HG02759 (cell line): Measurements from ENCODE around the gene PRF1.
"Not testable (repeated sequence)": the region's sequence is repeated elsewhere in the genome, so short reads cannot be mapped to it uniquely, and the experiment has no call there.

Experiments
- ATAC-seq: cut with Tn5 transposase; IDR thresholded peaks from one replicate; pipeline ENCODE4 v1.9.1; 2021; ENCODE audit warnings: mild to moderate bottlenecking, moderate library complexity; ENCODE audit not compliant: unreplicated experiment

The PRF1 gene

DNA sequence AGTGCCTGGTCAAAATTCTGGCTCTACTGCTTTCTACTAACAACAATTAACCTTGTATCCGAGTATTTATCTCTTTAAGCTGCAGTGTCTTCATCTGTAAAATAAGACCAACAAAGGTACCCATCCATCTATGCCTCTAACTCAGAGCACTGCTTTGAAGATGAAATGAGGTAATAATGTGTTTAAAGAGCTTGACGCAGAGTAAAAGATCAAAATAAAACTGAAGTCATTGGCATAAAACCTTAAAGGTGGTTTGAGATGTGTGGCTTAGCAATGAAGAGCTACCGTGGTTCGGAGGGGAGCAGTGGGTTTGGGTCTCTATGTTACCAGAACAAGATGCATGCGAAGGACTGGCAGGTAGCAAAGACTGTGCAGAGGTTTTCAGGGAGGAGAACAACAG, 16.1 kb upstream of the PRF1 start:
- ATAC-seq: no peak

DNA sequence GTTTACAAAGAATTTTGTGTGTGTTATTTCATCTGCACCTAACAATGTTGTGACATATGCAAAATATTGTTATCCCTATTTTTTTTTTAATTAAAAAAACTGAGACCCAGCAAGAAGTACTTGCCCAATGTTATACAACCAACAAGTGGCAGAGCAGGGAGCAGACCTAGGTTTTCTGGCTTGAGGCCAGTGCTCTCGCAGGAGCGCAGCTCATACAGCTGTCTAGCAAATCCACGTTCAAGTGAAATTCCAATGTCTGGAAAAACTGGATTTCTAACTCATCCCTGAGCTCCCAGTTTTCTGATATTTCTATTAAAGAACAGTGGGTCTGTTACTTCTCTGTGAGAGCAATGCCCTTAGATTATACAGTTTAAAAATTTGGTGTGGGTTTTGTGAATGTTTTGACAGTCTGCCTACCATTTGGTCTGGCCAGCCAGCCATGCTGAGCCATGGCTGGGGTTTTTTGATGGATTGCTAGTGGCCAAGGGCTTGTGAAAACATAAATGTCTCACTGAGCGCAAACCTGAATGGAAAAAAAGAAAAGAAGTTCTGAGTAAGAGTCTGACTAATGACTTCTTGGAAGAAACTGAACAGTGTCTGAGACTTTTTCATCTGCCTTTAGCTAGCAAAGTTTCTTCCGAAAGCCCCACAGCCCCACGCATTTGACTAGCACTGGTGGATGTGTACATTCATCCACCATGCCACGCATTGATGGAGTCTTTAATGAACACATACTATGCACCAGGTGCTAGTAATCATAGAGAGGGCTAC, 15.4 kb upstream of the PRF1 start:
- ATAC-seq: no peak

DNA sequence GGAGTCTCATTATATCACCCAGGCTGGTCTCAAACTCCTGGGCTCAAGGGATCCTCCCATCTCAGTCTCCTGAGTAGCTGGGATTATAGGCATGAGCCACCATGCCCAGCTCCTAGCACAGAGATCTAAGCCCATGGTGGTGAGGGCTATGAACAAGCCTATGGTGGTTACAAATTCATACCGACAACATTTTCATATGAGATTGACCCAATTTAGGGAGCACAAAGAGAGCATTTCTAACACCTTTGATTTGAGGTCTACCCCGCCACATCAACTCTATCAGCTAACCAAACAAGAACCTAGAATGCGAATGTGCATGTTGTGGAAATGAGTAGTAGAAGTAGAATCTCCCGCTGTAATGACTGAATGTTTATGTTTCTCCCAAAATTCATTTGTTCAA, 14.2 kb upstream of the PRF1 start:
- no peak for ATAC-seq

DNA sequence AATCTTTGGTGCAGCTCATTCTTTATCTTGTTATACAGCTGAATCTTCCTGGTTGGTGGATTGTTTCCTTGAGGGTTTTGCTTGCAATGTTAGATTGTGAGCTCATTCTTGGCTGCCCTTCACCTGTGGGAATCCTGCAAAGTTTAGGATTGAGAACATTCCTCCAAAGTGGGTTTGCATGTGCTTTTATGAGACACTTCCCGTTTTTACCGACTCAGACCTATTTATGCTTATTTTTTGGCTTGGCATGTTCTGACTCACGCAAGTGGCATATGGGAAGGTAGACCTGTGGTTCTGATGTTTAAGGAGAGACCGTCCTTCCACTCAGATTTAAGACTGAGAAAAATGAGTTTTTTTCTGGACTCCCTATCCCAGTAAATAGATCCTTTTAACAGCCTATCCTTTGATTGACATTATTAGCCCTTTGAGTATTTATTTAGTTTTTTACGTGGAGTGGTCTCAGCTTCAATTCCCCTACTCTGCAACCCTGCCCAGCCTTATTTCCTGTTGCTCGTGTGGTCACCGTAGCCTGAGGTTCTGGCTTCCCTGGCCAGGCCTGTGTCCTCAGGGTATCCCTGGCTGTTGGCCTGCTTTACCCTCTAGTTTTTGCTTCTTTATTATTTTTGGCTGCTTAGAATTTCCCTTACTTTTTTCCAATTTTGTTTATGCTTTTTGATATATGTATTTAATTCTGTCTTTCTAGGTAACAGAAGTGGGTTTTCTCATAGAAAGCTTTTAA, 13.4 kb upstream of the PRF1 start:
- no peak for ATAC-seq

DNA sequence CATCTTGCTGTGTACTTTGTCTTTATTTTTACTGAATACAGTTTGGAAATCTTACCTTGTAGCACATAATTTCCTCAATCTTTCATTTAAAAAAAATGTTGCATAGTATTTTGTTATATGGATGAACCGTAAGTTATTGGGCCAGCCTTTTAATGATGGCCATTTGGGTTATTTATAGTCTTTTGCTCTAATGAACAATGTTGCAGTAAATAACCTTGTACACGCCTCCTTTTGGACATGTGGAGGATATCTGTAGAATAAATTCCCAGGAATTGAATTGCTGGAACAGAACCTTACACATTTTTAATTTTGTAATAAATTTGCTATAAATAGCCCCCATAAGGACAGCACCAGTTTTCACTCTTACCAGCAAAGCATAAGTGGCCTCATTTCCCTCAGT, 12.7 kb upstream of the PRF1 start:
- ATAC-seq: no peak

GRCh38 chr10:70614364-70614763, 11.8 kb upstream of the PRF1 start:
- ATAC-seq: not testable (repeated sequence)

DNA sequence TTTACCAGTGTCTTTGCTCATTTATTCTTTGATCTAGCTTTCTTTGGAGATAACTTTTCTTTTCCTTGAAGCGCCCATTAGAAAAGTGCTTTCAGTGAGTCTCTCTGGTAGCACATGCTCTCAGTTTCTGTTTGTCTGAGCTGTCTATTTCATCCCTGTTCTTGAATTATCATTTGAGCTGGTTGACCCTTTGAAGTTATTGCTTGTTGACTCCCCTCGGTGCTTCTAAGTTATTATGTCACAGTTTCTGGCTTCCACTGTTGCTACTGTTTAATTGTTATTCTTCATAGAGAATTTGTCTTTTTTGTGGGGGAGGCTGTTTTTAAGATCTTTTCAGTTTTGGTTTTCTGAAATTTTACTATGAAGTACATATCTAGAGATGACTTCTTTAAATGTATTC, 11.4 kb upstream of the PRF1 start:
- no peak for ATAC-seq

GRCh38 chr10:70607936-70608335, 5.4 kb upstream of the PRF1 start:
- no peak for ATAC-seq

- no peak for ATAC-seq
Measured at GRCh38 chr10:70605161-70605560, 2.6 kb upstream of the PRF1 start.

- ATAC-seq: no peak
Measured at GRCh38 chr10:70604106-70604505, 1.6 kb upstream of the PRF1 start.

DNA sequence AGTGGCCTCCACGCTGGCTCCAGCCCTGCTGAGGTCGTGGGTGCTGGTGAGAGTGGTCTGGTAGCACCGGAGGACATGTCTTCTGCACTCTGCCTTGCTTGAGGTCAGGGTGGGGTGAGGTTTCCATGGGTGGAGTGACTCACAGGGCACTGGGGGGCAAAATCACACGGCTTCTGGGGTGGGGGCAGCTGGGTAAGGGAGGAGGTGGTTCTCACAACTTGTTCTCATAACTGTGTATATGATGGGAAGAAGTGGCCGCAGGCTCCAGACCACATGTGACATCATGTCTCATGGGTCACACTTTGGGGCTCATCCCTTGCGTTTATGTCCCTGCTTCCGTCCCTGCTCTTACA, 884 bp upstream of the PRF1 start:
- ATAC-seq: no peak

GRCh38 chr10:70601746-70602145, 795 bp downstream of the PRF1 start:
- no peak for ATAC-seq

GRCh38 chr10:70600512-70601395, 1.8 kb downstream of the PRF1 start:
- ATAC-seq: no peak

DNA sequence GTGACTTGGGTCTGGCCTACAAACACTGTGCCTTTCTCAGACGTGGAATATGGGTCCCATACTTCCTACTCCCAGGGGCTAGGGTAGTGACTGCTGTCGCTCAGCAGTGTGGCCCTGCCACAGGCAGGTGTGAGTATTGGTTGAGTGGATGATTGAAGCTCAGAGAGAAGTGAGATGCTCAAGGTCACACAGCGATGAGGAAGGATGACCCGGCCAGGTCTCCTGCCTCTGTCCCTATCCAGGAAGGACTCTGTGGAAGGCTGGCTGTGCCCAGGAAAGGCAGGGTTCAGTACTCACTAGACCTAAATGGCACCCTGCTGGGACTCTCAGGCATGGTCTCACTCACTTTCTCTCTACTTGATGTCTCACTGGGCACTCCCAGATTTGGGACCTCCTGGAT, 2.8 kb downstream of the PRF1 start:
- no peak for ATAC-seq

DNA sequence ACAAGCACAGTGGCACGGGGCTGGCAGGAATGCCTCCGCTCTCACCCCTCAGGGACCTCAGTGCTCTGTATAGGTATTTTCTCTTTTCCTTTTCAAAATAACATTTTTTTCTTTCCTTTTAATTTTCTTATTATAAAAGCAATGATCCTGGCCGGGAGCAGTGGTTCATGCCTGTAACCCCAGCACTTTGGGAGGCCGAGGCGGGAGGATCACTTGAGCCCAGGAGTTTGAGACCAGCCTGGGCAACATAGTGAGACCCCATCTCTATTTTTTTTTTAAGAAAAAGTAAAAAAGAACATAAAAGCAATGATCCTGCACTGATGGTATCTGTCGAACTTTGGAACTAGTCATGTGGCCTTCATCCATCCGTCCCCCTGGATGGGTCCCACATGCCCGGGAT, 3.2 kb downstream of the PRF1 start:
- ATAC-seq: no peak

DNA sequence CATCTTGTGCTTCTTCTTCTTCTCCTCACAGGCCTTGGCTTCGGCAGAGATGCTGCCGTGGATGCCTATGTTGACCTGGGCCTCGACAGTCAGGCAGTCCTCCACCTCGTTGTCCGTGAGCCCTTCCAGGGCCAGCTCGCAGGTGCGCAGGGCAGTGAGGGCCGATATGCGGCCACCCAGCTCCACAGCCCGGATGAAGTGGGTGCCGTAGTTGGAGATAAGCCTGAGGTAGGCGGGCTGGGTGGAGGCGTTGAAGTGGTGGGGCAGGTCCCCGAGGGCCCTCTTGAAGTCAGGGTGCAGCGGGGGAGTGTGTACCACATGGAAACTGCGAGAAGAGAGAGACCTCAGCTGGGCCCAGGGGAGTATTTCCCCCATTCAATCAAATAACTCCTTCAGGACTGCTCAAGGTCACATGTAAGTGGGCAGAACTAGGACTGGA, 3.7 kb downstream of the PRF1 start:
- no peak for ATAC-seq

DNA sequence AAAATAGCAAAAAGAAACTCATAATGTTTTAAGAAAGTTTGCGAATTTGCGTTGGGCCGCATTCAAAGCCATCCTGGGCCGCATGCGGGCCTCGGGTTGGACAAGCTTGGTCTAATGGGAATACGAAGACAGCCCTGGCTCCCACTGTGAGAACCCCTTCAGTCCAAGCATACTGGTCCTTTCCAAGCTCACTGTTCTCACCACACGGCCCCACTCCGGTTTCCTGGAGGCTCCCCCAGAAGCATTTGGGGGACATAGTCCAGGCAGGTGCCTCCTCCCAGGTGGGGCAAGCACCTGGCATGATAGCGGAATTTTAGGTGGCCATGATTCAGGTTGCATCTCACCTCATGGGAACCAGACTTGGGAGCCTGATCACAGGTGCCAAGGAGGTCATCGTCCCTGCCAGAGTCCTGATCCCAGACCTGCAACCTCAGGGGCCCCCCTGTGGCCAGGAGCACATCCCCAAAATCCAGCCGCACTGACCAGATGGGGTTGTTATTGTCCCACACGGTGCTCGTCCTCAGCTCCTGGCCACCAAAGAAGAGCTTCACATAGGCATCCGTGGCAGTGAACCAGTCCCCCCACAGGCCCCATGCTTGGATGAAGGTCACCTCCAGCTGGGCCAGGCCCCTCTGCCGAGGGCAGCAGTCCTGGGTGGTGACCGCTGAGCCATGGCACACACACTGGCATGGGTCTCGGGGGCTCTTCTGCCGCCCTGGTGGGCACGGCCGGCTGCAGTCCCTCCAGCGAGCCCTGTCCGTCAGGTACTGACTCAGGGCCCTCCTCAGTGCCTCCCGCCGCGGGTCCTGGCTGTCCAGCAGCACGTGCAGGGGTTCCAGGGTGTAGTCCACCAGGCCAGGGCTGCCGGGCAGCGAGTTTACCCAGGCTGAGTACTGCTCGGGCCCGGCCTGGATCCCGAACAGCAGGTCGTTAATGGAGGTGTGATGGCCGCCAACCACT, 4.4 kb downstream of the PRF1 start:
- ATAC-seq: no peak

- no peak for ATAC-seq
Measured at GRCh38 chr10:70596860-70597809, 5.4 kb downstream of the PRF1 start.

- ATAC-seq: no peak
Measured at GRCh38 chr10:70596110-70596798, 6.3 kb downstream of the PRF1 start.
